GM12864 (cell line): Measurements from ENCODE around the gene ZC3H18.
A peak's percentile ranks its signal among the peaks of the same experiment; 100 is the strongest.

Experiments used
- DNase-seq: peaks from one replicate; pipeline ENCODE4 v3.0.0-alpha.2; 2011; ENCODE audit warnings: low read depth
- H3K4me3 ChIP-seq: 2 replicates; pipeline ENCODE4 v1.5.1; 2011; ENCODE audit warnings: mild to moderate bottlenecking, low read depth, low read length, control low read depth
- CTCF ChIP-seq: IDR thresholded peaks from 2 replicates; pipeline ENCODE4 v1.5.1; 2011; ENCODE audit warnings: low read depth, mild to moderate bottlenecking, moderate library complexity, low read length, control low read depth, inconsistent platforms; ENCODE audit errors: missing control alignments

The ZC3H18 gene

DNA sequence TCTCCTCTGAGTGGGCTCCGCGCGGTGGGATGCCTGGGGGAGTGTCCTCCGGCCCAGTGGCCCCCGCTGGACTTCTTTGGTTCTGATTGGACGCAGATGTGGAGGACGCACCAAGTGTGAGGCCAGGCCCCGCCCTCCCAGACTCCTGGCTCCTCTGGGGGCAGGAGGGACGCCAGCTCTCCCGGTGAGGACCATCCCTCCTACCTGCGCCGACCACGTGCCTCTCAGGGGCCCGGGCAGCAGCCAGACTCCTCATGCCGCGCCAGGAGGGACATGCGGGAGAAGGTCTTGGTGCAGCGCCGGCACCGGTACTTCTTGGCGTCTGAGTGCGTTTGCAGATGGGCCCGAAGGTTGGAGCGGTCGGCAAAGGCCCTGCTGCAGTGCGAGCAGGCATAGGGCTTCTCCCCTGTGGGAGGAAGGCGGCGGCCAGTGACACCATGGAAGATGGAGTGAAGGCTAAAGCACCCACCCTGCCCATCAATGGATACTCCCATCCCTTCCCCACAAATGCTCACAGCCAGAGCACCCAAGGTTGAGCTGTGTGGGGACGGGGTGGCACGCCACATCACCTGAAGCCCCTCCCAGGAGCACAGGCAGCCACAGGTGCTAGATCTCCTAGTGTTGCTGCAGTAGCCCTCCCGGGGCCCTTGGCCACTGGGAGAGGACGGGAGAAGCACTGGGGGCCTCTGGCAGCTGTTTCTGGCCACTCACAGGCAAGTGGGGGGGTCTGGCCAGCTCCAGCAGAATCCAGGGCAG, 108.2 kb downstream of the ZC3H18 start:
- DNase-seq: no peak
- no peak for TF ChIP-seq CTCF
- no peak overlapping the region for H3K4me3 ChIP-seq

DNA sequence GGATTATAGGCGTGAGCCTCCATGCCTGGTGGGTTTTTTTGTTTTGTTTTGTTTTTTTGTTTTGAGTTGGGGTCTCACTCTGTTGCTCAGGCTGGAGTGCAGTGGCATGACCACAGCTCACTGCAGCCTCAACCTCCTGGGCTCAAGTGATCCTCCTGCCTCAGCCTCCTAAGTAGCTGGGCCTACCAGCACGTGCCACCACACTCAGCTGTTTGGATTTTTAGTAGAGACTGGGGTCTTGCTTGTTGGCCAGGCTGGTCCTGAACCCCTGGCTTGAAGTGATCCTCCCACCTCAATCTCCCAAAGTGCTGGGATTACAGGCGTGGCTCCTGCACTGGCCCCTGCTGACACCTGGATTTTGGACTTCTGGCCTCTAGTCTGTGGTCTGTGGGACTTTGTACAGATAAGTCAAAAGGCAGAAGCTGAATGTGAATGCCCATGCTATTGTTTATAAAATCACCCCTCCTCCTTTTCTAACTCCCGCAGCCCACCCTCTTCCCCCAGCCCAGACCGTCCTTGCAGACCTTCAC, 110.4 kb downstream of the ZC3H18 start:
- H3K4me3 ChIP-seq: no peak overlapping the region; the same call in 1 of the 2 replicates
- DNase-seq: no peak
- TF ChIP-seq CTCF: no peak

GRCh38 chr16:88681084-88681680, 111.0 kb downstream of the ZC3H18 start:
- peak; percentile 68 for DNase-seq
- peak; percentile 85 for TF ChIP-seq CTCF
- H3K4me3 ChIP-seq: peak overlapping the region; percentile 24
